CMK (cell line): ENCODE measurements around the gene RAB17.

Experiments
- DNase-seq: peaks from one replicate; pipeline ENCODE4 v3.0.0-alpha.2; 2010; ENCODE audit warnings: low read depth

The RAB17 gene

DNA sequence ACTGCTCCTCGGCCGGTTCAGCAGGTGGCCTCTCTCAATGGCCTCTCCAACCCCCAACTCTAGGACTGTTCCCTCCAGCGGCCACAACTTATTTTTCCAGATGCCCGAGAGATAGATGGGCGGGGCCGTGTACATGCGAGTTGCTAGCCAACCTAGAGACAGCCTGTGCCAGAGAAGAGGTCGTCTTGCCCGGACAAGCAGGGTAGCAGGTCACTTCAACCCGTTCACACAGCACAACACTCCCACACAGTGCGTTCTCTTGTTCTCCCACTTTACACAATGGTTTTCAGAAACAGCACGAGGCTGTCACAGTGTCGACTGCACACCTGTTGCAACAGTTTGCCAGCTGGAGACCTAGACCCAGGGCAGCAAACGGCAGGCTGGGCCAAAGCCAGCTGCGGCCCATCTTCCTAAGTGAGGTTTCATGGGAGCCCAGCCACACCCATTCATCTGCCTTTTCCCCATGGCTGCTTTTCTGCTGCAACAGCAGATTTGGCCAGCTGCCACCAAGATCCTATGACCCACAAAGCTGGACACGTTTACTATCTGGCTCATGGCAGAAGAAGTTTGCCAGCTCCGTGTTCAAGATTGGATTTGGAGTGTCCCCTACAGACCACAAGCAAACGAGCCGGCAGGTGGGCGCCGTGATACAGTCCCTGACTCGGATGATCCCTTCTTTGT is 31.4 kb downstream of the RAB17 start:
- DNase-seq: no peak

DNA sequence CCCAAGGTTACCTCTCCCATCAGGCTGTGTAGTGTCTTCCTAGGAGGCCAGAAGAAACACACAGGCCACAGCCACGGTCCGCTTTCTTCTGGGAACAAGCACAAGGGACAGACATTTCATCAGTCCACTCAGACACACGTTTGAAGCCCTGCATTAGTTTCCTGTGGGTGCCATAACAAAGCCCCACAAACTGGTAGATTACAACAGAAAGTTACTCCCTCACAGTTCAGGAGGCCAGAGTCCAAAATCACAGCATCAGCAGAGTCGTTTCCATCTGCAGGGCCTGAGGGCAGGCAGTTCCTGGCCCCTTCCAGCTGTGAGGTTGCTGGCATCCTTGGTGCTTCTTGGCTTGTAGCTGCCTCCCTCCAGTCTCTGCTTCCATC is 32.9 kb downstream of the RAB17 start:
- DNase-seq: no peak

DNA sequence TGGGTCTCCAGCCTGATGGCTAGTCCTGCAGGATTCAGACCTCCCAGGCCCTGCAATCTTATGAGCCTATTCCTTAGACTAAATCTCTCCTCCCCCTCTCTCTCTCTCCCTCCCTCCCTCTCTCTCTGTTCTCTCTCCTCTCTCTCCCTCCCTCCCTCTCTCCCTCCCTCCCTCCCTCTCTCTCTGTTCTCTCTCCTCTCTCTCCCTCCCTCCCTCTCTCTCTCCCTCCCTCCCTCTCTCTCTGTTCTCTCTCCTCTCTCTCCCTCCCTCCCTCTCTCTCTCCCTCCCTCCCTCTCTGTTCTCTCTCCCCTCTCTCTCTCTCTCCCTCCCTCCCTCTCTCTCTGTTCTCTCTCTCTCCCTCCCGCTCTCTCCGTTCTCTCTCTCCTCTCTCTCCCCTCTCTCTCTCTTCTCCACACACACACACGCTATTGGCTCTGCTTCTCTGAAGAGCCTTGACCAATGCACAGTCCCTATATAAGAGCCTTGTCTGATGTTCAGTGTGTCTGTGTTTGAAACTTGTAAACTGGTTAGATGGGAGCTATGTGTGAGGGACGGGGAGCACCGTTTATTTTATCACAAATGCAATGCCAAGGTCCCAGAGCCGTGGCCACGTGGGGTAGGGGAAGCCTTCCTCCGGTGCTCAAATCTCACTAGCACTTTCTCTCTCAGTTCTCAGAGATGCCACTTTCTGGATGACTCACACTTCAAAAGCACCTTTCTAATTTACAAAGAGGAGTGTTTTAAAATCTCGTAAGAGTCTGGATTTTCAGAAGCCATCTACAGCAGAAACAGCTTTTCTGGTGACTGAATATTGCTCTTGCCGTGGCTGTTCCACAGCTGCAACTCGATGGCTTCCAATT is 33.5 kb downstream of the RAB17 start:
- no peak for DNase-seq

DNA sequence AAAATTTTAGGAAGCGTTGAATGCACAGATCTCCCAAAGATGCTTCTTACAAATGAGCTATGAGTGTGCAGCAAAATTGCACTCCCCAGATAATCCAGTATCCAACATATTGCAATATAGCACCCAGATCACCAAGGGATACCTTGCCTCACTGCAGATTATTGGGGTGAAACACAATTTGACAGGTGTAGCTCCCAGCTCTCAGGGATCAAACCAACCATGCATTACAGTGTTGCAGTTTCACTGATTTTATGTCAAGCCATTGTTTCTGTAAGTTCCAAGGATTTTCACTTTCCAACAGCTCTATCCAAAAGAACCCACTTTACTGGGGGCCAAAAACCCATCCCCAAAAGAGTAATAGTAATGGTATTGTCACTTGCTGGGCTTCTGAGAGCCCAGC is 35.0 kb downstream of the RAB17 start:
- no peak for DNase-seq

DNA sequence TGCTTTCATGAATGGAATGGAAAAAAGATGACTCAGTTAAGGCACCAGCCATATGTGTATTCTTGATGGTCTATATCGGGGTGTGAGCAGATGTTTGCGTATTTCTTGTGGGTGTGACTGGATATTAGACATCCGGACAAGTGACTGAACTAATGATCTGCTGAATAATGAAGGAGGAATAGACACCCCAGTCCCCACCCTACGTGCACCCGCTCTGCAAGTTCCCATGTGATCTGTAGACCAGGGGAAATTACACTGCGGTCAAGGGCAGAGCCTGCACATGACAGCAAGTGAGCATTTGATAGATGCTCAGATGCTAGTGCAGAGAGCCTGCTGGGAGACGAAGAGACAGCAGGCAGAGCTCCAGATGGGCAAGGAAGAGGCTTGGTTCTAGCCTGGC is 36.6 kb downstream of the RAB17 start:
- DNase-seq: no peak

DNA sequence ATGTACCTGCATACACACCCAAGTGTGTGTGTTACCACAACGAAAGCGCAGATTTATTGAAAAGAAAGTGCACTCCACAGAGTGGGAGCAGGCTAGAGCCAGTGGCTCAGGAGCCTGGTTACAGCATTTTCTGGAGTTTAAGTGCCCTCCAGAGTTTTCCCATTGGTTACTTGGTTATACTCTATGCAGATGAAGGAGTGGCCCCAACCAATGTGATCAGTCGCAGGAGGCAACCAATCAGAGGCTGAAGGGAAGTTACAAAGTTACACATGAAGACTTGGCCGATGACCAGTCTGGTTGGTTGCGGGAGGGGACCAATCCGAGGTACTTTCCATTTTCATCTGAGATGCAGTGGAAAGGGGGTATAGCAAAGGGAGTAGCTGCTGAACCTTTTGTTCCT is 37.6 kb downstream of the RAB17 start:
- no peak for DNase-seq

DNA sequence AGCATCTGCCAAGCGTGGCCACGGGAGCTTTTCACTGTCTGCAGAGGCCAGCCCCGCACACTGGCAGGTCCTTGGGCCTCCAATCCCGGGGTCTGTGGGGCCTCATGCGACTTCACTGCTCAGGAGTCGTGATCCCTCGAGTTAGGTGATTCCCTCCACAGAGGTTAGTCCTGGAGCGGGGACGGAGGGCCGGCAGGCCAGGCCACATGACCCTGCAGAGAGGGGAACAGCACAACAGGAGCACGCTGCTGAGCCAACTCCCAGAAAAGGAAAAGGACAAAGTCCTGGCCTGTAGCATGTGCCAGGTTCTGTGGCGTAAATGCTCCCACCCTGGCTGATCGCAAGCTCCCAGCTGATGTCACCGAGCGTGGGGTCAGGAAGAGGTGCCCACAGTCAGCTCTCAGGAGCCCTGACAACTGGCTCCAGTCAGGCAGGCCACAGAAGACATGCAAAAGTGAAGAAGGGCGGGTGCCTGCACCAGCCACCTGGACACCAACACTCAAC is 39.4 kb downstream of the RAB17 start:
- no peak for DNase-seq

DNA sequence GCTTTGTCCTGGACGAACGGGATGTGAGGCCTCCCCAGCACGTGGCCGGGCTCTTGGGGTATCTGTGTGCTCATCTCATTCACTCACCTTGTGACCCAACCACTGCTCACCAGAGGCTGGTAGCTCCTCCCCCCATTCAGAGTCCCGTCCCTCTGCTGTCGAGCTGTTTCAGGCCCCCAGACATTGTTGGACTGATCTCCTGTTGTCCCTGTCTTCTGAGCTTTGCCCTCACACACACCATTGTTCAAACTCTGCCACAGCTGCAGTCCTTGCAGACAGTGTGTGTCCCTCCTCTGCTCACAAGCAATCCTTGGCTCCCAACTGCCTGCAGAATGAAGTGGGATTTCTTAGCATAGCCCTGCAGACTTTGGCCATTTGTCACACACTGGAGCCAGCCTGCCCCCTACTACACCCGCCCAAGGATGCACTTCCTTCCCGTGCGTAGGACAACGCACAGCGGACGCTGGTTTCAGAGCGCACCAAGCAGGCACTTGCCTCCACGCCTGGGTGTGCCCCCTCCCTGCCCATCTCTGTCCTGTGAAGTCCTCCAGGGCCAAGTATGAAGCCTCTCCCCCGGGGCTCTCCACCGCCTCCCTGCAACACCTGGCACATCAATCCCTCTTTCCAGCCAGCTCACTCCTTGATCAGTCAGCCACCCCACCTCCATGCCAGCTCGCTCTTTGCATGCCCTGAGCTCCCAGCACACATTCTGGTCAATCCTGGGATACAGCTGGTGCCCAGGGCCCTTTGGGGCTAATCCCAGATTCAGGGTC is 40.7 kb downstream of the RAB17 start:
- DNase-seq: no peak

DNA sequence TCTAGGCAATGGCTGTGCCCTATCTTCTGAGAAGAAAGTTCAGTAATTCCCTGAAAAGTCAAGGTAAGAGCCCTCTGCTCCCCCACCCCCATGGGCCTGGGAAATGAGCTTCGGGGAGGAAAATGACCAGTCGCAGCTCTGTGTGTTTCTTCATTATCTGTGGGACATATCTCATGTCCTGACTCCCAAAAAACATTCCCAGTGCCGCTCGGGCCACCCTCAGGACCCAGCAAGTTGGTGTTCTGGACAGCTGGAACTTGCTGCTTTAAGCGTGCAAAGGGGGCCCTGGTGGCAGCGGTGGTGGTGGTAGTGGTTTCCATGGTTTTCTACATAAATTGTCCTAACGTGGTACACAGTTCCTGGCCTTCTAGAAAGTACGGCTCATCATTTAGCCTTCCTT is 41.3 kb downstream of the RAB17 start:
- DNase-seq: no peak

DNA sequence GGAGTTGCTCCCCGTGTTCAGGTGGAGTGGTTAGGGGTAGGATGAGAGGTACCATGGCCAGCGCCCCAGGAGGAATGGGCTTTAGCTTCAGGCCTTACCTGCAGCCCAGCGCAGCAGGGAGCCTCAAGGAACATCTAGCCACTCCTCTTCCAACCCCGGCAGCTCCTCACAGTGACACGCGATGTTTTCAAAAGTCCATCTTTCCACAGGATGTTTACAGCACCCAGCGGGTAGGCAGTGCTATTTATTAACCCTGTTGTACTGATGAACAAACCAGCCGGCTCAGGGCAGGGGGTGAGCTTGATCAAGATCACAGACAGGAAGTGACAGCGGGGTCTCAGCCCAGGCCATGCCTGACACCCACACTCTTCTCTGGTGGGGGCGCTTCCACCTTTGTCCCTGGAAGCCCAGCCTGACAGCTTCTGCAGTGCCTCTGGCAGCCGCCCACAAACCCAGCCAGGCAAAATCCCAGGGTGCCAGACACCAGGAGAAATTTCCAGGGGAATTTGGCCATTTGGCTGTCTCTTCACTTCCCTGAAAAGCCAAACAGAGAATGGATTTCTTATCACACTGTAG is 42.6 kb downstream of the RAB17 start:
- DNase-seq: no peak

DNA sequence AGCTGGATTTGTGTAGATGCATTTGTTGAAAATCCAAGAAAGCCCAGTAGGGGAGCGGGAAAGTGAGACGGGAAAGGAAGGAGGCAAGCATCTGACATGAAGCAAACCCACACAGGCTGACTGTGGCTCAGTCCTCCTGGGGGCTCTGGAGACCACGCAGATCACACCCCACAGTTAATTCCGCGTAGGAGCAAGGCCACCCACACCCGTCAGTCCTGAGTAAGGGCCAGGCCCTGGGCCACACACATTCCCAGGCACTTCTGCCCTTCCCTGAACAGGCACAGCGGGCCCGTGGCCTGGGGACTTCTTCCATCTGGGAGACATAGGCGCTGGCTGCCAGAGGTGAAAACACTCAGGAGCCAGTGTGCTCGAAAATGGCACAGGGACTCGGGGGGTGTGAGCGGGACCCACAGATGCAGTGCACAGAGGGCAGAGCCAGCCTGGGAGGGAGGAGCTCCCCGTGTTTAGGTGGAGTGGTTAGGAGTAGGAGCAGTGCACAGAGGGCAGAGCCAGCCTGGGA is 43.6 kb downstream of the RAB17 start:
- DNase-seq: no peak

DNA sequence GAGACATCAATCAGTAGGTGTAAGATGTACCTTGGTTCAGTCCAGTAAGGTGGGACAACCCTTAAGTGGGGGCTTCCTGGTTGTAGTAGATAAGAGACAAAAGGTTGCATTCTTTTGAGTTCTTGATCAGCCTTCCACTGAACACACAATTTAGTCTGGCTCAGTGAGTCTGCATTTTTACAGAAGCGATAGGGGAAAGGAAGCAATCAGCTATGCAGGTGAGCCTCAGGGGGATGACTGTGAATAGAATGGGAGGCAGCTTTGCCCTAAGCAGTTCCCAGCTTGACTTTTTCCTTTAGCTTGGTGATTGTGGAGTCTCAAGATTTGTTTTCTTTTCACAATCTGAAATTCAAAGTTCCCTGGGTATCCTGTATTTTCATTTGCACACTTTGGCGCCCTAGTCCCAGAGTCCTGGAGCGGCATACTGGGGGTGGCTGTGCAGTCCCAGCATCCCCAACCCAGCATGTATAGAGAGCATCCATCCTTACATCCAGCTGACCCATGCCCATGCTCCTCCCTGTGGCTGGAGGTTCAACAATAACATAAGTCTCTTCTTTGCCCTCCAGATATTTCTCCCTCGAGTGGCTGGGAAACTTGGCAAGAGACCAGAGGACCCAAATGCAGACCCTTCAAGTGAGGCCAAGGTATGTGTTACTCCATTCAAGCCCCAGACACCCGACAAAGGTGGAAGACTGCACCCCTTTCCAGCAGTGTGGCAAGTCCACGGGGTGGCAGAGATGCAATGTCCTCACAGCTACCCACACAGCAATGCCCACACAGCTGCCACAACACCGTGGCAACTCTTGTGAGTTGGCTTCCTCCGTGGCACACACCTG is 44.3 kb downstream of the RAB17 start:
- DNase-seq: no peak

DNA sequence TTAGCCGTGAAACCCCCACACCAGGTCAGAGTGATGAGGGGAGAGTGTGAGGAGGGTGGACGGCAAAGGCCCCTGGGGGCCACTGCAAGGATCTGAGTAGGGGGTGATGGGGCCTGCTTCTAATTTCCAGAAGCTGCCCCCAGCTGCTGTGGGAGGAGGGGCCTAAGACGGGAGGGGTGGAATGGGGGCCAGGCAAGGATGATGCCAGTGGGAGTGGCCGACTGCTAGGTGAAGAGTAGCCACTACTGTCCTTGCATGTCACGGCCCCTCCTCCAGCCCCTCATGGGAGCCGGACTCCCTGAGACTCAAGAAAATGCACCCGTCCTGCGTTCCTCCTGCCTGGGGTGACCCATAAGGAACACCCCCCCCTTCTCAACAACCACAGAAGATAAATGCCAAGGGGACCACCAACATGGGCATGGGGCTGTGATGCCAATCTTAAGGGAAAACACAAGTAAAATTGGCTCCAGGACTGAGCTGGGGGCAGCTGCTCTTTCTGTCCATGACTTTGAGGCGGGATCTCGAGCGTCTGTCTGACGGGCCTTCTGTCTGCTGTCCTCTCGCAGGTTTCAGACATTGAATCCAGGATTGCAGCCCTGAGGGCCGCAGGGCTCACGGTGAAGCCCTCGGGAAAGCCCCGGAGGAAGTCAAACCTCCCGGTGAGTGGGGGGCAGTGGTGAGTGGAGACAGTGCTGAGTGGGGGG is 48.4 kb downstream of the RAB17 start:
- no peak for DNase-seq

DNA sequence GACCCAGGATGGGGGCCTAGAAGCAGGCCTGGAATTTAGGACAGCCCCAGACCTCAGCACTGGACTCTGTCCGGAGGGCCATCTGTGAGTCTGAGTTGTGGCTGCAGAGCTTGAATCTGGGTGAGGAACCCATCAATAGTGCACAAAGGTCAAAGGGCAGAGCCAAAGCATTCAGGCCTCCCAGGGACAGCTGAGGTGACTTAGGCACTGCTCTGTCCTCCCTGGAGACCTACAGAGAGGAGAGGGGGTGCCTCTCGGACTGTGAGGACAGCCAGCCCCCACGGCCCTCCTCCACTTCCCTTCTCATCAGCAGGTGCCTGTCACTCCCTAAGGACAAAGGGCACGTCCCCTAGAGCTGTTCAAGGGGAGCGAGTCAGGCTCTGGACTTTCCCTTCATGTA is 49.3 kb downstream of the RAB17 start:
- no peak for DNase-seq

DNA sequence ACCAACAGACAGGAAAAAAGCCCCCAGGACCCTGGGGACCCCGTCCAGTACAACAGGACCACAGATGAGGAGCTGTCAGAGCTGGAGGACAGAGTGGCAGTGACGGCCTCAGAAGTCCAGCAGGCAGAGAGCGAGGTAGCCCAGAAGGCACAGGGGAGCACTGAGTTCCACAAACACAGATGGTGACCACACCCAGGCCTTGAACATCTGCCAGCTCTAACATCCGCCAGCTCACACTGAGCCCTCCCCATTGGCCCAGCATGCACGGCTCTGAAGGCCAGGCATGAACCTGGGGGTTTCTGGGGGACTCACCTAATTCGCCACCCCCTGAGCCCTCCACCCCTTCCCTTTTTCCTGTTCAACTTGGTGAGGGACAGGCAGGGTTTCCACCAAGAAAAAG is 49.7 kb downstream of the RAB17 start:
- DNase-seq: no peak

DNA sequence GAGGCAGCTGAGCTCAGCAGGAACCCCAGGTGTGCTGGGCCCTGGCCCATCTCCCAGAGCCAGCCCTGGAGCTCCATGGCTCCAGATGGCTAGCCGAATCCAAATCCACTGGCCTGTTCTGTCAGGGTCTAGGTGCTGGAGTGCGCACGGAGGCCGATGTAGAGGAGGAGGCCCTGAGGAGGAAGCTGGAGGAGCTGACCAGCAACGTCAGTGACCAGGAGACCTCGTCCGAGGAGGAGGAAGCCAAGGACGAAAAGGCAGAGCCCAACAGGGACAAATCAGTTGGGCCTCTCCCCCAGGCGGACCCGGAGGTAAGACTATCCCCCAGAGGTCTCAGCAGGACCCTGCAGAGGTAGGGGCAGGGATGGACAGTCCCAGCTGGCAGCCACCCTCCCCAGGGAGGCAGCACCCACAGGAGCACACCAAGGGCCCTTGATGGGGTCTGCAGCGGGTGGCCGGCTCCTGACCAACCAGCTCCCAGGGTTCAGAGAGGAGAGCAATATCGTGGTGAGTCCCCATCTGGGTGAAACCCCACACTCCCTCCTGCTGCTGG is 50.2 kb downstream of the RAB17 start:
- no peak for DNase-seq

DNA sequence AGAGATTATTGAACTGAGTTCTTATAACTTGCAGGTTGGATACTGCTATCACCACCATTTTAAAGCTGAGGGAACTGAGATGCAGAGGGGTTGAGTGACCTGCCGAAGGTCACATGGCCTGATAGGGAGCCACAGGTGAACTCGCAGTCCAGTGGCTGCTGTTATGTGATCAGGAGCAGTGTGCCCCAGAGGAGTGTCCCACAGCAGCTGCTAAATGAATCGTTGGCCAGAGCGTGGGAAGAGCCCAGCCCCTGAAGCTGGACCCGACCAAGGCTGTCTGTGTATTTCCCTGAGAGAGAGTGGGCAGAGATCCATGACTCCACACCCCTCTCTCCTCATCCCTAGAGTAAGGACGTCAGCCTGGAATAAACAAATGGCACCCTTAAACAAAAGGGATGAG is 50.9 kb downstream of the RAB17 start:
- no peak for DNase-seq

DNA sequence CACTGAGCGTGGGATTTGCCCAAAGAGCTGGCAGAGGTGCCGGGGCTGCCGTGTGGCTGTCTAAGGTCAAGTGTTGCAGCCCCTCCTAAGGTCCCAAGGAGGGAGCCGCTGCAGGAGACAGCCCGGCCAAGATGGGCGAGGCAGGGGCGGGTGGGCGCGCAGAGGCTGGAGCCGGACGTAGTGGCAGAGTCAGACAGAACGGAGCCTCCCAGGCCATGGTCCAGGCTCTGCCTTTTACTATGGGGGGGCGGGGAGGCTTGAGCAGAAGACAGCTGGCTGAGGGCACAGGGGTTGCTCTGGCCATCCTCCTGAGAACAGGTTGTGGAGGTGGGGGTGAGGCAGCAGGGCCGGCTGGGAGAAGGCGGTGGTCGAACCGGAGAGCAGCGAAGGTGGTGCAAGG is 51.6 kb downstream of the RAB17 start:
- no peak for DNase-seq

DNA sequence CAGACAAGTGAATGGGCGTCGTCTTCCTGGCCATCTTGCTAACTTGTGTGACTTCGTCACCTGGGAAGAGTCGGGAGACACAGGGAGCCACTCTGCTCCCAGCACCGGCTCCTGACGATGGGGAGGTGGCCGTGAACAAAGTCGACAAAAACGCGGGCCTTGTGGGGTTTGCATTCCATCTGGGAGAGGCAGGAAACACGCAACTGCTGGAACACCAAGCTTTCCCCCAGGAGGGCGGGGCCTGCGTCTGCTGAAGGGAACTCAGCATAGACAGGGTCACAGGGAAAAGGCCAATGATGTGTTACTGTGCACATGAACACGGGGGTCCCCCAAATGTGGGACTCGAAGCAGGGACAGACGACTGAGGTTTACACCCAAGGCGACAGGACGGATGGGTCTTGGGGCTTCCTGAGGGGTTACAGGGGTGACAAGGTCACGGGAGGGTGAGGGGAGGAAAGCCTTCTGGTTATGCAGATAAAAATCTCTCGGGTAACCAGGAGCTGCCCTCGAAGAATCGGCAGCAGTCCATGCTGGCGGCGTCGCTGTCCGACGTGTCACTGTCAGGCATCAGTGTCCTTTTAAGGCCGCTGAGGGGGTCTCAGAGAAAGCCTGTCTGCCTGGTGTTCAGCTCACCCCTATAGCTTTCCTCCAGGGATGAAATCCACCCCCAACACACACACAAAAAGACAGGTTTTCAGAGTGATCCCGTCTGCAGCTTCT is 52.4 kb downstream of the RAB17 start:
- no peak for DNase-seq

DNA sequence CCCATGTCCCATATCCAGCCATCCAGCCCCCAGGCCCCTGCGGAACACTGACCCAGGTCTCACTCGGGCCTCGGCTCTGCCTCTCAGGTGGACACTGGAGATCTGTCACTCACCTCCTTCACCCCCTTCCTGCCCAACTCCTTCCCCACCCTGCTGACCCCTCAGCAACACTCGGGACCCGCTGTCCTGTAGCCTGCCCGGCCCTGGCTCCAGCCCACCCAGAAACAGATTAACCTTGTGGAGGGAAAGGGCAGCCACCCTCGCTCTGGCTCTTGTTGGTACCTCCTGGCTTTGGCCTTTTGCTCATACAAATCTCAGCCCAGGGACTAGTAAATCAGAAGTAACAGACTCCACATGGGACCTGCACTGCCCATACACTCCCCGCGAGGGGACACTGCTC is 53.9 kb downstream of the RAB17 start:
- no peak for DNase-seq
